ENCODE data around the gene MBD6.

Gene MBD6

DNA sequence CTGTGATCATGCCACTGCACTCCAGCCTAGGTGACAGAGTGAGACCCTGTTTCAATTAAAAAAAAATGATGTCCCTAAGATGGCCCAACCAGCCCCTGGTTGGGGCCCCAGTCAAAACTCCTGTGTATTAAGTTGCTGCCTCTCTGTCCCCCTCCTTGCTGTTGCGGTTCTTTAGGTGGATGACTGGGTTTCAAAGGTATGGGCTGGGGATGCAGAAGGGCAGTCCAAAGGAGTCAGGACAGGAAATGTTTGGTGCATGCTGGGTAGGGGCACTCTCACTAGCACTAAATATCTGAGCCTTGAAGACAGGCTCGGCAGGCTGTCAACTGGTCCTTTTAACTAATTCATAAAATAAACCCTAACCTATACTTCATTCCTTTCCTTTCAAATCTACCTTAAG lies 56.4 kb downstream of the MBD6 start:
- FAIRE-seq: no peak

Measured in TTC549 (cell line).